ENCODE measurements around the gene SEPHS1.

GRCh38 chr10:13319166-13319565, 28.9 kb downstream of the SEPHS1 start:
- no peak for TF ChIP-seq POLR2A (IDR thresholded peaks at IDR 0.05; ENCODE audit: low read depth, low read length)
- no peak for TF ChIP-seq POLR2AphosphoS5 (IDR thresholded peaks at IDR 0.05; ENCODE audit: low read depth, low read length)
- TF ChIP-seq TAF1 (IDR thresholded peaks at IDR 0.05; ENCODE audit: low read depth, low read length), result no peak
- no peak for TF ChIP-seq POU2F2 (IDR thresholded peaks at IDR 0.05; ENCODE audit: low read depth, low read length)
